HepG2 (cell line): ENCODE data around the gene LAMA5. TPM values are rescaled to one million over a fixed set of nuclear protein-coding genes. Genes with fewer than 3 reads are reported as not detected.

Experiments
- ATAC-seq: fragments of 200-7000 bp; cut with Tn5 transposase; 3 replicates; pipeline ENCODE4 v1.9.1; 2020; ENCODE audit warnings: mild to moderate bottlenecking, moderate library complexity
- BruUV-seq: library from RNA; stranded (reverse); fragments of 400-500 nt; replicated peaks from 2 replicates; lab custom pipeline; 2021; lab: Mats Ljungman, UMichigan
- CTCF ChIA-PET: fragments of 300-600 bp; formaldehyde crosslinking; extraction: SDS; loops from one replicate; lab custom pipeline; 2021; ENCODE audit warnings: low total read pairs, inconsistent platforms, low intra/inter-chr PET ratio; lab: Yijun Ruan, JAX
- POLR2A ChIA-PET: fragments of 350-600 bp; sonication (Branson Sonifier 250); formaldehyde crosslinking; loops from one replicate; lab custom pipeline; 2020; ENCODE audit warnings: antibody characterized with exemption, inconsistent platforms; lab: Yijun Ruan, JAX
- DNase-seq: peaks from one replicate; pipeline ENCODE4 v3.0.0-alpha.2; 2015; ENCODE audit warnings: low spot score
- FAIRE-seq: peaks from 3 replicates; lab custom pipeline; 2011; peaks lifted over from hg19 to GRCh38; lab: Jason Lieb, UNC
- H2AFZ ChIP-seq: one replicate; pipeline ENCODE4 v1.6.1; 2011; ENCODE audit warnings: low read length, inconsistent platforms
- H3K27ac ChIP-seq: fragments of 300-600 bp; 3 replicates; pipeline ENCODE4 v1.8.0; 2011; ENCODE audit warnings: mixed run types, mild to moderate bottlenecking, mixed read lengths, low read length, inconsistent platforms; ENCODE audit not compliant: insufficient read depth; ENCODE audit errors: extremely low read length
- H3K27me3 ChIP-seq, 2 experiments: fragments of 200-600 bp in 1 of 2; 2 replicates in 1 of 2; 3 replicates in 1 of 2; pipeline versions ENCODE4 v1.6.0 to v1.8.0; 2011; ENCODE audit warnings: low read length in 2 of 2, mild to moderate bottlenecking in 2 of 2, moderate library complexity in 2 of 2, inconsistent platforms in 1 of 2; ENCODE audit not compliant: insufficient read depth in 2 of 2, control insufficient read depth in 1 of 2
- H3K36me3 ChIP-seq, 2 experiments: fragments of 200-600 bp in 1 of 2; replicated peaks in 1 of 2; 2 replicates in 1 of 2; 3 replicates in 1 of 2; pipeline versions ENCODE4 v1.5.1 to v1.8.0; 2011; ENCODE audit warnings: low read length in 2 of 2, inconsistent platforms in 1 of 2; ENCODE audit not compliant: insufficient read depth in 2 of 2, control insufficient read depth in 1 of 2
- H3K4me1 ChIP-seq: 2 replicates; pipeline ENCODE4 v1.5.1; 2012; ENCODE audit warnings: low read length, inconsistent platforms; ENCODE audit not compliant: insufficient read depth
- H3K4me2 ChIP-seq: 2 replicates; pipeline ENCODE4 v1.6.0; 2011; ENCODE audit warnings: low read depth, low read length, inconsistent platforms
- H3K4me3 ChIP-seq, 3 experiments: fragments of 200-600 bp in 1 of 3; sonication (generic), shearing (Covaris generic) in 1 of 3; replicated peaks in 1 of 3; 2 replicates each; pipeline ENCODE4 v1.5.1; 2011 to 2016; ENCODE audit warnings: low read length in 3 of 3, inconsistent platforms in 2 of 3, low read depth in 2 of 3, mild to moderate bottlenecking in 2 of 3, control low read depth in 1 of 3, mixed read lengths in 1 of 3; ENCODE audit not compliant: insufficient read depth in 1 of 3
- H3K79me2 ChIP-seq: one replicate; pipeline ENCODE4 v1.6.1; 2011; ENCODE audit warnings: low read length, inconsistent platforms; ENCODE audit not compliant: insufficient read depth
- H3K9ac ChIP-seq: 2 replicates; pipeline ENCODE4 v1.6.0; 2011; ENCODE audit warnings: mild to moderate bottlenecking, low read depth, low read length, inconsistent platforms; ENCODE audit not compliant: insufficient read depth
- H3K9me3 ChIP-seq: 2 replicates; pipeline ENCODE4 v1.5.1; 2012; ENCODE audit warnings: mild to moderate bottlenecking, low read length
- H4K20me1 ChIP-seq: 2 replicates; pipeline ENCODE4 v1.6.0; 2011; ENCODE audit warnings: inconsistent platforms, mild to moderate bottlenecking, low read length, moderate library complexity; ENCODE audit not compliant: insufficient read depth
- BCL6 ChIP-seq: IDR thresholded peaks from 2 replicates; pipeline ENCODE4 v1.6.1; 2016; ENCODE audit warnings: missing genetic modification reagents, missing compliant biosample characterization
- CBFB ChIP-seq: sonication (generic); formaldehyde crosslinking; IDR thresholded peaks from 2 replicates; pipeline ENCODE4 v1.4.0; 2020; ENCODE audit warnings: missing genetic modification reagents
- DR1 ChIP-seq: sonication (generic); formaldehyde crosslinking; IDR thresholded peaks from 2 replicates; pipeline ENCODE4 v1.8.0; 2021; ENCODE audit warnings: mild to moderate bottlenecking, missing genetic modification reagents, inconsistent platforms
- HNRNPL ChIP-seq: fragments of 200-400 bp; formaldehyde crosslinking; IDR thresholded peaks from 2 replicates; pipeline ENCODE4 v1.6.1; 2017; ENCODE audit warnings: mild to moderate bottlenecking, low read depth, low read length
- MAFF ChIP-seq: IDR thresholded peaks from 2 replicates; pipeline ENCODE4 v1.6.1; 2011; ENCODE audit warnings: low read depth, low read length, improper control_type of control experiment
- MTA1 ChIP-seq: sonication (generic); formaldehyde crosslinking; IDR thresholded peaks from 2 replicates; pipeline ENCODE4 v1.4.0; 2020; ENCODE audit warnings: missing genetic modification reagents, mild to moderate bottlenecking, borderline replicate concordance
- NRL ChIP-seq: sonication (generic); formaldehyde crosslinking; IDR thresholded peaks from 2 replicates; pipeline ENCODE4 v1.5.0; 2020; ENCODE audit warnings: missing genetic modification reagents, mild to moderate bottlenecking, moderate library complexity, borderline replicate concordance
- POLR2AphosphoS5 ChIP-seq: IDR thresholded peaks from 2 replicates; pipeline ENCODE4 v1.6.1; 2012; ENCODE audit warnings: low read depth, low read length
- SRF ChIP-seq: IDR thresholded peaks from 2 replicates; pipeline ENCODE4 v1.6.1; 2011; ENCODE audit warnings: mild to moderate bottlenecking, low read depth, low read length, moderate library complexity
- ZFP62 ChIP-seq: sonication (generic); formaldehyde crosslinking; IDR thresholded peaks from 2 replicates; pipeline ENCODE4 v1.4.0; 2020; ENCODE audit warnings: missing genetic modification reagents
- ZNF326 ChIP-seq: sonication (generic); formaldehyde crosslinking; IDR thresholded peaks from 2 replicates; pipeline ENCODE4 v1.4.0; 2020; ENCODE audit warnings: missing genetic modification reagents, borderline replicate concordance
- ZNF468 ChIP-seq: sonication (generic); formaldehyde crosslinking; IDR thresholded peaks from 2 replicates; pipeline ENCODE4 v1.8.0; 2022; ENCODE audit warnings: mild to moderate bottlenecking, moderate library complexity, missing genetic modification reagents
- ZNF556 ChIP-seq: sonication (generic); formaldehyde crosslinking; IDR thresholded peaks from 2 replicates; pipeline ENCODE4 v1.4.0; 2020; ENCODE audit warnings: mild to moderate bottlenecking, missing genetic modification reagents, borderline replicate concordance
- ZSCAN20 ChIP-seq: sonication (generic); formaldehyde crosslinking; IDR thresholded peaks from 2 replicates; pipeline ENCODE4 v1.4.0; 2020; ENCODE audit warnings: missing genetic modification reagents, mild to moderate bottlenecking, borderline replicate concordance
- WGBS: methylation state at CpG from one replicate; pipeline ENCODE4 v1.1.6; 2017; ENCODE audit warnings: low lambda C conversion rate; 5-methylcytosine and 5-hydroxymethylcytosine counted together
- in situ Hi-C: cut with HindIII; loops from 2 replicates; pipeline ENCODE4 v1.10.0; 2017; ENCODE audit warnings: low pct_unique_long_range_greater_than_20kb; ENCODE audit not compliant: extremely low pct_ligation_motif_present
- intact Hi-C: fragments of 100-400 bp; cut with micrococcal nuclease; formaldehyde crosslinking; loops from one replicate; pipeline ENCODE4 v1.10.0; 2022; ENCODE audit not compliant: unreplicated experiment
- polyA plus RNA-seq, 8 experiments: library from polyadenylated mRNA; depleted of rRNA in 3 of 8; stranded (reverse) in 7 of 8; unstranded in 1 of 8; fragments of >200 nt; fragmentation: Illumina TruSeq in 4 of 8; extraction: Trizol in 4 of 8; gene quantifications; 2 replicates each; pipeline versions ENCODE4 v1.2.1 to v1.2.3, GENCODE V29; 2011 to 2016; ENCODE audit warnings: low read depth in 4 of 8, missing spikeins in 1 of 8, mixed read lengths in 1 of 8; ENCODE audit not compliant: insufficient read depth in 1 of 8
- total RNA-seq, 5 experiments: library from RNA; depleted of rRNA; stranded (reverse); fragments of >200 nt; fragmentation: Illumina TruSeq; extraction: Trizol; gene quantifications; 2 replicates each; pipeline ENCODE4 v1.2.3, GENCODE V29; 2016; ENCODE audit warnings: low read depth in 1 of 5
- TF ChIP-seq, protein P1 (sequence below): sonication (generic); formaldehyde crosslinking; IDR thresholded peaks from 2 replicates; pipeline ENCODE4 v1.8.1; 2023; ENCODE audit warnings: mild to moderate bottlenecking, moderate library complexity, missing genetic modification reagents
- TF ChIP-seq, protein P2 (sequence below): sonication (generic); formaldehyde crosslinking; IDR thresholded peaks from 2 replicates; pipeline ENCODE4 v1.4.0; 2020; ENCODE audit warnings: mild to moderate bottlenecking, missing genetic modification reagents

Gene LAMA5
- total and polyA plus RNA-seq, 2 of the 13 experiments (the other 11 are each of a cell fraction or from before 2014, with no cell fraction given) = 21.0 to 44.7 TPM

DNA sequence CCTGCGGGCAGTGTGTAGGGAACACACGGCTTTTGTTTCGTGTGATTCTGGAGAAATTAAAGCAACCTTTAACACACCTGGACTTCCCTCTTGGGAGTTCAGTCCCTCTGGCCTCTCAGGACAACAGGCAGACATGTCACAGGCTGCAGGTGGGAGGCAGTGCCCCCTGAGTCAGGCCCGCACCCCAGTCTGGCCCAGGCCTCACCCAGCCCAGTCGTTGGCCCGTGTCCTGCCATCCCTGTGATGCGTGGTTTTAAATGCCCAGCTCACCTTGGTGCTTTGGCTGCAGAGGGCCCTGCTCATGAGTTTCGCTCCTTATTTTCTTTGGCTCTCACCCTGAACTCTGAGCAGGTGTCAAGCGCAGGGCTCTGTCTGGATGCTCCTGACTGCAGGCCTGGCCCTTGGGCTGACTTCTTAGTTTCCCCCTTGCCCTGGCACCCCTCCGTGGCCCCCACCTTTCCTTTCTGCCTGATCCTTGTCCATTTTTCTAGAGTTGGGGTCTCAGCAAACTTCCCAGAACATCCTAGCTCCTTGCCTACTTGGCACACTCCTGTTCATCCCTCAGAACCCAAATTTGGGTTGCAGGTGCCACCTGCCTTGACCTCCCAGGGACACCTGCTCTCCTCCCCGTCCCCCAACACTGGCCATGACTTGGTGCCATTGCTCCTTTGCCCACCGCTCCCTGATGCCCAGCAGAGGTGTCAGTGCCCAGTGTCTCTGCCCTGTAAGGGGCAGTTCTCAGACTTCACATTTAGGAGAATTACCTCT lies 42.2 kb upstream of the LAMA5 start:
- no peak overlapping the region for H3K27ac ChIP-seq
- 48% methylated on average over 12 of the region's 12 CpGs for WGBS
- H3K36me3 ChIP-seq = peaks cover 0 to 6% of the 10 kb centered on the region in 2 experiments; a peak in 2 of 5 replicates
- no peak overlapping the region for H3K4me3 ChIP-seq
- POLR2A ChIA-PET = interaction anchor here (1.2 to 1.8 kb wide), 4 partner anchors 16 to 385 kb away, joined by 3 to 7 read pairs (median 4); no protein-coding TSS in a partner anchor
- H3K79me2 ChIP-seq = peaks cover 9% of the 10 kb centered on the region
- no TSS peak for BruUV-seq
- DNase-seq (no peak), ATAC-seq (no peak), FAIRE-seq (no peak)
- intact Hi-C loops = no loop called here
- peaks cover 88% of the 10 kb centered on the region for H3K4me1 ChIP-seq
- H3K27me3 ChIP-seq = peaks cover 11 to 25% of the 10 kb centered on the region in 2 experiments
- no peak overlapping the region for H2AFZ ChIP-seq
- no peak overlapping the region for H3K9ac ChIP-seq
- CTCF ChIA-PET = no interaction called here
- peaks cover 3% of the 10 kb centered on the region; the same call in 1 of the 2 replicates for H4K20me1 ChIP-seq
- H3K9me3 ChIP-seq = no peaks in the 10 kb centered on the region
- in situ Hi-C loops = no loop called here
- no peak overlapping the region for H3K4me2 ChIP-seq
- TF ChIP-seq CBFB (CRISPR knock-in tag) (no peak), POLR2AphosphoS5 (no peak), HNRNPL (0 out of 2 replicates have a peak, but pooled peaks have one; percentile 20), ZFP62 (CRISPR knock-in tag) (no peak), MTA1 (CRISPR knock-in tag) (no peak), ZNF556 (CRISPR knock-in tag) (no peak), BCL6 (no peak), NRL (CRISPR knock-in tag) (0 out of 2 replicates have a peak, but pooled peaks have one; percentile 39), ZNF326 (CRISPR knock-in tag) (no peak), SRF (no peak), DR1 (CRISPR knock-in tag) (no peak), ZNF468 (CRISPR knock-in tag) (no peak), MAFF (no peak), ZSCAN20 (CRISPR knock-in tag) (no peak)
- TF ChIP-seq, protein P1, sequence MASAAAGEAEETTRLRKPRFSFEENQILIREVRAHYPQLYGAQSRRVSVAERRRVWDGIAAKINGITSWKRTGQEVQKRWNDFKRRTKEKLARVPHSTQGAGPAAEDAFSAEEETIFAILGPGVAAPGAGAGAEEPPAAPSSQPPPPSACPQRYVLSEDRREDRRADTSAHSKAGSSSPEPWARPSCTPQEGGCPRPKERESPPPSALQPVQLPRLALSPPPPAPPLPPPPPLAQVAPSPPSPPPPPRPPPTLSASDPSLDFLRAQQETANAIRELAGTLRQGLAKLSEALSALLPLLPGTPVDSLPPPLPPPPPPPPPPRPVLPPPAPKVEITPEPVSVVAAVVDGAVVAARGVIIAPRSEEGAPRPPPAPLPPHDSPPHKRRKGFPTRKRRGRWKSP = no peak
- TF ChIP-seq, protein P2, sequence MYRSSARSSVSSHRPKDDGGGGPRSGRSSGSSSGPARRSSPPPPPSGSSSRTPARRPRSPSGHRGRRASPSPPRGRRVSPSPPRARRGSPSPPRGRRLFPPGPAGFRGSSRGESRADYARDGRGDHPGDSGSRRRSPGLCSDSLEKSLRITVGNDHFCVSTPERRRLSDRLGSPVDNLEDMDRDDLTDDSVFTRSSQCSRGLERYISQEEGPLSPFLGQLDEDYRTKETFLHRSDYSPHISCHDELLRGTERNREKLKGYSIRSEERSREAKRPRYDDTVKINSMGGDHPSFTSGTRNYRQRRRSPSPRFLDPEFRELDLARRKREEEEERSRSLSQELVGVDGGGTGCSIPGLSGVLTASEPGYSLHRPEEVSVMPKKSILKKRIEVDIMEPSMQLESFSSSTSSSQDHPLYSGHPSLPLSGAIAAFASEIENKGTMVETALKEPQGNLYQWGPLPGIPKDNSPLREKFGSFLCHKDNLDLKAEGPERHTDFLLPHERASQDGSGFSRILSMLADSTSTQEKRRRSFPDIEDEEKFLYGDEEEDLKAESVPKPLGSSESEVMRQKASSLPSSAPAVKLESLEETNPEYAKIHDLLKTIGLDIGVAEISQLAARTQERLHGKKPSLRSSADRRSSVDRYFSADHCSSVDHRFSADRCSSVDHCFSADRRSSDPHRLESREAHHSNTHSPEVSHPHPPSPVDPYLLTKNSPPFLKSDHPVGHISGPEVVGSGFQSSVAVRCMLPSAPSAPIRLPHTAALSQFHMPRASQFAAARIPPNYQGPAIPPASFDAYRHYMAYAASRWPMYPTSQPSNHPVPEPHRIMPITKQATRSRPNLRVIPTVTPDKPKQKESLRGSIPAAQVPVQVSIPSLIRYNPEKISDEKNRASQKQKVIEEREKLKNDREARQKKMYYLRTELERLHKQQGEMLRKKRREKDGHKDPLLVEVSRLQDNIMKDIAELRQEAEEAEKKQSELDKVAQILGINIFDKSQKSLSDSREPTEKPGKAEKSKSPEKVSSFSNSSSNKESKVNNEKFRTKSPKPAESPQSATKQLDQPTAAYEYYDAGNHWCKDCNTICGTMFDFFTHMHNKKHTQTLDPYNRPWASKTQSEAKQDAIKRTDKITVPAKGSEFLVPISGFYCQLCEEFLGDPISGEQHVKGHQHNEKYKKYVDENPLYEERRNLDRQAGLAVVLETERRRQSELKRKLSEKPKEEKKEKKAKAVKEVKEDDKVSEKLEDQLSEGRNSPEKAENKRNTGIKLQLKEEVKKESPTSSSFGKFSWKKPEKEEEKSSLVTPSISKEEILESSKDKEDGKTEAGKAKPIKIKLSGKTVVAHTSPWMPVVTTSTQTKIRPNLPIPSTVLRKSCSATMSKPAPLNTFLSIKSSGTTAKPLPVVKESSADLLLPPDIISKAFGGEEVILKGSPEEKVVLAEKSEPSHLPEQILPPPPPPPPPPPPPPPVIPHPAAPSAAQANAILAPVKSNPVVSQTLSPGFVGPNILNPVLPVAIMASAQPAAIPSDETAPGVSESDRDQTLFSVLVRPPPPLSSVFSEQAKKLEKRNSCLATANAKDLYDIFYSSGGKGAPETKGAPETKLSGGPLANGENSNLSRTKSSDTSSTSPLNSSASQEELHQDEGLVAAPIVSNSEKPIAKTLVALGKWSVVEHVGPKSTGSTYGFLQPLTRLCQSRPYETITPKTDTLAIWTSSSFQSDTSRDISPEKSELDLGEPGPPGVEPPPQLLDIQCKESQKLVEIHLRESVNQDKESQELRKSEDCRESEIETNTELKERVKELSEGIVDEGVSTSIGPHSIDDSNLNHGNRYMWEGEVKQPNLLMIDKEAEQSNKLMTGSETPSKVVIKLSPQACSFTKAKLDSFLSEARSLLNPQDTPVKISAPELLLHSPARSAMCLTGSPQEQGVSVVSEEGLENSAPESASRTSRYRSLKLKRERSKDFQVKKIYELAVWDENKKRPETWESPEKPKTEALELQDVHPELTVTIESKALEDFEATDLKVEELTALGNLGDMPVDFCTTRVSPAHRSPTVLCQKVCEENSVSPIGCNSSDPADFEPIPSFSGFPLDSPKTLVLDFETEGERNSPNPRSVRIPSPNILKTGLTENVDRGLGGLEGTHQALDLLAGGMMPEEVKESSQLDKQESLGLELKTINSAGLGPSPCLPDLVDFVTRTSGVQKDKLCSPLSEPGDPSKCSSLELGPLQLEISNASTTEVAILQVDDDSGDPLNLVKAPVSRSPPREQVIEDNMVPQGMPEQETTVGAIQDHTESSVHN (CRISPR knock-in tag) = no peak
